Measurements from ENCODE around the gene UGT1A1. TPM values are rescaled to one million over a fixed set of nuclear protein-coding genes. Genes with fewer than 3 reads are reported as not detected.
"Not testable (repeated sequence)": the region's sequence is repeated elsewhere in the genome, so short reads cannot be mapped to it uniquely, and the experiment has no call there.

Gene UGT1A1
- total RNA-seq, 1 experiment from 2014 or later: 0.33 TPM

DNA sequence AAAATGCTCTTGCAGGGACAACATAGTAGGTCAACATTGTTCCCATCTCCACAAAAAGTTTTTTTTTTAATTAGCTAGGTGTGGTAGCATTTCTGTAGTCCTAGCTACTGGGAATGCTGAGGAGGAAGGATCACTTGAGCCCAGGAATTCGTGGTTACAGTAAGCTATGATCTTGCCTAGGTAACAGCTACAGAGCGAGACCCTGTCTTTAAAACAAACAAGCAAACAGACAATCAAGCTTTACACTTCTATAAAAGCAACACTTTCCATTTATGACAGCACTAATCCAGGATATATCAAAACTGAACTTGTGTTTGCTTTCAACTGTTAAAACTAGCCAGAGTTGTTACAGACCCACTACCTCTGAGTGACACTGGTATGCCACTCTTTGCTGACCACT, 19.2 kb upstream of the UGT1A1 start:
- no peaks in the 10 kb centered on the region for H3K36me3 ChIP-seq (ENCODE audit: low read depth, low read length)

DNA sequence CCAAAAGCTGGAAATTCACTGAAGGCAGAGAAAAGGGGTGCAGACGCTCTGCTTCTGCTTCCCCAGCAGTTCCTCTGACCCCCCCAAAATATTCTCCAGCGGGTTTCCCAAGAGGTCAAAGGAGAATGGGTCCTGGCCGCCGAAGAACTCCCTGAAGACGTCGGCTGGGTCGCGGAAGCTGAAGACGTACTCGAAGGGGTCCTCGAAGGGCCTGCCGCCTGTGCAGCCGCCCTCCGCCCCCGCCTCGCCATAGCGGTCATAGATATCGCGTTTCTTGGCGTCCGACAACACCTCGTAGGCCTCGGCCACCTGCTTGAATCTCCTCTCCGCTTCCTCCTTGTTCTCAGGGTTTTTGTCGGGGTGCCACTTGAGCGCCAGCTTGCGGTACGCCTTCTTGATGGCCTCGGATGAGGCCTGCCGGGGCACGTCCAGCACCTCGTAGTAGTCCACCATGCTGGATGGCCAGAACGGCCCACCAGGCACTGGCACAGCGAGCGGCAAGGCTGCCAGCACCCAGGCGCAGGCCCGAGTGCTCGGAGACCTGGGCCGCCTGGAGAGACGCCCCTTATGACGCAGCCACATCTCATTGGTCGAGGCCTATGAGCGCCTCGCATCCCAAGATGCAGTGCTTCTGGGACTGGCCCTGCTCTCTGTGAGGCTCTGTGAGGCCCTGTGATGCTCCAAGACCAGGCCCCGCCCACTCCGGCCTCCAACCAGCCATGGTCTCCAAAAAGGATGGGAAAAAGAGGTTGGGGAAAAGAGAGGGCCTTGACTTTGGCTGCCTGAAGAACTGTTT, 16.4 kb upstream of the UGT1A1 start:
- H3K9me3 ChIP-seq (ENCODE audit: low read length): no peaks in the 10 kb centered on the region
- no TSS peak for BruUV-seq (replicated peaks)
- no peaks in the 10 kb centered on the region for H3K4me1 ChIP-seq (ENCODE audit: insufficient read depth, low read length)
- no peak overlapping the region for H3K4me3 ChIP-seq (ENCODE audit: low read length)
- intact Hi-C loops (cut with micrococcal nuclease): no loop called here
- H3K9me2 ChIP-seq (replicated peaks; ENCODE audit: low read length): no peaks in the 10 kb centered on the region
- ChIA-PET POLR2A (ENCODE audit: unreplicated experiment) (no interaction called here), CTCF (no interaction called here)
- no peak overlapping the region for H3K9ac ChIP-seq (ENCODE audit: low read length)
- H3K27me3 ChIP-seq (ENCODE audit: low read length): no peaks in the 10 kb centered on the region
- TF ChIP-seq EZH2 (IDR thresholded peaks at IDR 0.05; ENCODE audit: low read length, unreplicated experiment) (no peak), EZH2phosphoT487 (IDR thresholded peaks at IDR 0.05; ENCODE audit: borderline replicate concordance, low read length) (no peak)
- TF ChIP-seq, protein P1, sequence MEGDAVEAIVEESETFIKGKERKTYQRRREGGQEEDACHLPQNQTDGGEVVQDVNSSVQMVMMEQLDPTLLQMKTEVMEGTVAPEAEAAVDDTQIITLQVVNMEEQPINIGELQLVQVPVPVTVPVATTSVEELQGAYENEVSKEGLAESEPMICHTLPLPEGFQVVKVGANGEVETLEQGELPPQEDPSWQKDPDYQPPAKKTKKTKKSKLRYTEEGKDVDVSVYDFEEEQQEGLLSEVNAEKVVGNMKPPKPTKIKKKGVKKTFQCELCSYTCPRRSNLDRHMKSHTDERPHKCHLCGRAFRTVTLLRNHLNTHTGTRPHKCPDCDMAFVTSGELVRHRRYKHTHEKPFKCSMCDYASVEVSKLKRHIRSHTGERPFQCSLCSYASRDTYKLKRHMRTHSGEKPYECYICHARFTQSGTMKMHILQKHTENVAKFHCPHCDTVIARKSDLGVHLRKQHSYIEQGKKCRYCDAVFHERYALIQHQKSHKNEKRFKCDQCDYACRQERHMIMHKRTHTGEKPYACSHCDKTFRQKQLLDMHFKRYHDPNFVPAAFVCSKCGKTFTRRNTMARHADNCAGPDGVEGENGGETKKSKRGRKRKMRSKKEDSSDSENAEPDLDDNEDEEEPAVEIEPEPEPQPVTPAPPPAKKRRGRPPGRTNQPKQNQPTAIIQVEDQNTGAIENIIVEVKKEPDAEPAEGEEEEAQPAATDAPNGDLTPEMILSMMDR (conservative IDR thresholded peaks at IDR 0.05; ENCODE audit: low read depth, low read length): no peak
- H3F3A ChIP-seq (ENCODE audit: low read length, unreplicated experiment): no peaks in the 10 kb centered on the region
- H3K79me2 ChIP-seq (ENCODE audit: low read length): no peaks in the 10 kb centered on the region
- H2AFZ ChIP-seq (ENCODE audit: low read length): no peak overlapping the region
- no peaks in the 10 kb centered on the region for H4K20me1 ChIP-seq (ENCODE audit: low read length)
- no peak overlapping the region for H3K27ac ChIP-seq (ENCODE audit: low read length)
- no peak overlapping the region for H3K4me2 ChIP-seq (ENCODE audit: low read length)
- DNase-seq (no peak), ATAC-seq (no peak)
- H3K36me3 ChIP-seq (ENCODE audit: low read depth, low read length): no peaks in the 10 kb centered on the region

More for the DNA sequence above, 19.2 kb upstream of the UGT1A1 start:
- H3K27ac ChIP-seq (ENCODE audit: low read length): no peak overlapping the region
- H3K79me2 ChIP-seq (ENCODE audit: low read length): no peaks in the 10 kb centered on the region
- ATAC-seq (no peak), DNase-seq (no peak)
- no peaks in the 10 kb centered on the region for H3K27me3 ChIP-seq (ENCODE audit: low read length)
- CTCF ChIA-PET: no interaction called here
- no peaks in the 10 kb centered on the region for H3F3A ChIP-seq (ENCODE audit: low read length, unreplicated experiment)
- H3K9me3 ChIP-seq (ENCODE audit: low read length): no peaks in the 10 kb centered on the region
- no peak overlapping the region for H3K4me2 ChIP-seq (ENCODE audit: low read length)
- POLR2A ChIA-PET (ENCODE audit: unreplicated experiment): interaction anchor here (0.5 kb wide), 1 partner anchor 267 kb away, joined by 4 read pairs; no protein-coding TSS in a partner anchor
- intact Hi-C loops (cut with micrococcal nuclease): no loop called here
- H2AFZ ChIP-seq (ENCODE audit: low read length): no peak overlapping the region
- H3K9me2 ChIP-seq (replicated peaks; ENCODE audit: low read length): no peaks in the 10 kb centered on the region
- TF ChIP-seq EZH2 (IDR thresholded peaks at IDR 0.05; ENCODE audit: low read length, unreplicated experiment): no peak
- TF ChIP-seq EZH2phosphoT487 (IDR thresholded peaks at IDR 0.05; ENCODE audit: borderline replicate concordance, low read length): no peak
- TF ChIP-seq, protein P1 (conservative IDR thresholded peaks at IDR 0.05; ENCODE audit: low read depth, low read length): no peak
- no peaks in the 10 kb centered on the region for H3K4me1 ChIP-seq (ENCODE audit: insufficient read depth, low read length)
- no peak overlapping the region for H3K4me3 ChIP-seq (ENCODE audit: low read length)
- H3K9ac ChIP-seq (ENCODE audit: low read length): no peak overlapping the region
- no peaks in the 10 kb centered on the region for H4K20me1 ChIP-seq (ENCODE audit: low read length)
- no TSS peak for BruUV-seq (replicated peaks)

DNA sequence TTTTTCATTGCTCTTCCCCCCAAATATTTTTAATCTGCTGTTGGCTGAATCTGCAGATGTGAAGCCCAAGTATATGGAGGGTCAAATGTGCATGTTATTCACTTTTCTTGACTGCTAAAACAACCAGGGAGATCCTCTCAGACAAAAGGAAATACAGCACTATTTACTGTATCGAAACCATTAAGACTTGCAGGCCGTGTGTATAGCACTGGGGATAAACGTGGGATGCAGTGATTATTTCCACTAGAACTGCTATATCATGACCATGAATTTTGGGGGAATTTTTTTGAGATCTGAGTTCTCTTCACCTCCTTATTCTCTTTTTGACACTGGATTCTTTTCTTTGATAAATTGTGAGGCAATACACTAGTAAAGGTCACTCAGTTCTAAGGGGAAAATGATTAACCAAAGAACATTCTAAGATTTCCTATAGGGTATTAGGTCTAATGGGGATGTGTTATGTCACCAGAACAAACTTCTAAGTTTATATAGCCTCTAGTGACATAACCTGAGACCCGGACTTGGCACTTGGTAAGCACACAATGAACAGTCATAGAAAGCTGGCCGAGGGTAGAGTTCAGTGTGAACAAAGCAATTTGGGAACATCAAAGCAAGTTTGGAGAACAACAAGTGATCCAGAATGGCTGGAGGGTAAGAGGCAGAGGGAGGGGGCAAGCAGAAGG, 14.9 kb upstream of the UGT1A1 start:
- no peaks in the 10 kb centered on the region for H4K20me1 ChIP-seq (ENCODE audit: low read length)
- intact Hi-C loops (cut with micrococcal nuclease): no loop called here
- H3K9ac ChIP-seq (ENCODE audit: low read length): no peak overlapping the region
- H3K4me2 ChIP-seq (ENCODE audit: low read length): no peak overlapping the region
- ATAC-seq: no peak
- H3K4me1 ChIP-seq (ENCODE audit: insufficient read depth, low read length): no peaks in the 10 kb centered on the region
- H3K4me3 ChIP-seq (ENCODE audit: low read length): no peak overlapping the region
- CTCF ChIA-PET: no interaction called here
- H3K9me2 ChIP-seq (replicated peaks; ENCODE audit: low read length): no peaks in the 10 kb centered on the region
- DNase-seq: no peak
- no TSS peak for BruUV-seq (replicated peaks)
- TF ChIP-seq EZH2phosphoT487 (IDR thresholded peaks at IDR 0.05; ENCODE audit: borderline replicate concordance, low read length): no peak
- TF ChIP-seq EZH2 (IDR thresholded peaks at IDR 0.05; ENCODE audit: low read length, unreplicated experiment): no peak
- TF ChIP-seq, protein P1 (conservative IDR thresholded peaks at IDR 0.05; ENCODE audit: low read depth, low read length): no peak
- H3K27me3 ChIP-seq (ENCODE audit: low read length): no peaks in the 10 kb centered on the region
- no peaks in the 10 kb centered on the region for H3K9me3 ChIP-seq (ENCODE audit: low read length)
- POLR2A ChIA-PET (ENCODE audit: unreplicated experiment): no interaction called here
- no peaks in the 10 kb centered on the region for H3K36me3 ChIP-seq (ENCODE audit: low read depth, low read length)
- no peak overlapping the region for H3K27ac ChIP-seq (ENCODE audit: low read length)
- H2AFZ ChIP-seq (ENCODE audit: low read length): no peak overlapping the region
- no peaks in the 10 kb centered on the region for H3F3A ChIP-seq (ENCODE audit: low read length, unreplicated experiment)
- H3K79me2 ChIP-seq (ENCODE audit: low read length): no peaks in the 10 kb centered on the region

DNA sequence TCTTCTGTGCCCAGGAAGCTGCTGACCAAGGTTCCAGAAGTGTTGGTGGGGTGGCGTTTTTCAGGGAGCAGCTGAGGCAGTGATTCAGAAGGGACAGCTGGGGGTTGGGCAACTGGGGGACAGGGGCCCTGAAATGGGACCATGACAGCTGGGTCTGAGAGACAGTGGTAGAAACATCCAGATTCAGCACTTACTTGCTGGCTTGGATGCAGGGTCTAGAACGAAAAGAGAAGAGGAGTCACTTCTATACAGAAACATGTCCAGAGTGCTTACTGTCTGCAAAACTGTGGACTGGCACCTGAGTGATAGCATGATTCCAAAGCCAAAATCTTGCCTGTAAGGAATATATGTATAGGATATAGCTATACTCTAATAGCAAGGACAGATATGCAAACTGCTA, 14.2 kb upstream of the UGT1A1 start:
- ATAC-seq: not testable (repeated sequence)

More for the DNA sequence above, 14.2 kb upstream of the UGT1A1 start:
- H3K4me3 ChIP-seq (ENCODE audit: low read length); intact Hi-C loops (cut with micrococcal nuclease); H3K4me2 ChIP-seq (ENCODE audit: low read length); H4K20me1 ChIP-seq (ENCODE audit: low read length); H3F3A ChIP-seq (ENCODE audit: low read length, unreplicated experiment); H3K27ac ChIP-seq (ENCODE audit: low read length); H3K36me3 ChIP-seq (ENCODE audit: low read depth, low read length); H3K9me3 ChIP-seq (ENCODE audit: low read length); H3K9me2 ChIP-seq (replicated peaks; ENCODE audit: low read length); CTCF ChIA-PET; H3K9ac ChIP-seq (ENCODE audit: low read length); H3K27me3 ChIP-seq (ENCODE audit: low read length); POLR2A ChIA-PET (ENCODE audit: unreplicated experiment); DNase-seq; H3K4me1 ChIP-seq (ENCODE audit: insufficient read depth, low read length); H3K79me2 ChIP-seq (ENCODE audit: low read length); H2AFZ ChIP-seq (ENCODE audit: low read length); BruUV-seq (replicated peaks): not testable (repeated sequence)

Data from PC-3 (cell line).